Thyroid gland (tissue), 4 donors: ENCODE measurements around the gene UQCR11.

Experiments used
- POLR2A ChIP-seq, 2 donors: fragments of 450-650 bp; IDR thresholded peaks; one replicate each; pipeline ENCODE4 v1.6.1; 2017; ENCODE audit warnings: antibody characterized with exemption in 2 of 2, mild to moderate bottlenecking in 2 of 2, moderate library complexity in 1 of 2
- TF ChIP-seq, protein P1 (sequence below), 6 experiments: fragments of 200-600 bp in 3 of 6; fragments of 450-650 bp in 3 of 6; sonication (generic) in 3 of 6; IDR thresholded peaks; one replicate each; pipeline ENCODE4 v1.5.1; 2016 to 2019; ENCODE audit warnings: antibody characterized with exemption in 6 of 6, mild to moderate bottlenecking in 2 of 6, inconsistent platforms in 1 of 6, moderate library complexity in 1 of 6

DNA sequence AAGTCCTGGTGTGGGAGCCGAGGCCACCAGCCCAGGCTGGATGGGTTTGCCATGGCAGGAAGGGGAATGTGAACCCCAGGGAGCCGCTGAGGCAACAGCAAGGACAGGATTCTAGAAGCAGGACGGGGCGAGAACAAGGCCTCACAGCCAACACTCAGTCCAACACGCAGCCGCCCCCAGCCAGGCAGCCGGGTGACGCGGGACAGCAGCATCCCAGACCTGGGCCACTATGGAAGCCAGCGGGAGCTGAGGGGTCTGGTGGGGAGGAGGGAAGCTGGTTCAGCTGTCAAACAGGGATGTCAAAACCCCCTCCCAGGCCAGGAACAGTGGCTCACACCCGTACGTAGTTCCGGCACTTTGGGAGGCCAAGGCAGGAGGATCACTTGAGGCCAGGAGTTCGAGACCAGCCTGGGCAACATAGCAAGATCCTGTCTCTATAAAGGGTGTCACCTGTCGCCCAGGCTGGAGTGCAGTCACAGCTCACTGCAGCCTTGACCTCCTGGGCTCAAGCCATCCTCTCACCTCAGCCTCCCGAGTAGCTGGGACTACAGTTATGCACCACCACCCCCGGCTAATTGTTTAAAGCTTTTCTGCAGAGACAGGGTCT, 43.9 kb downstream of the UQCR11 start:
- TF ChIP-seq, protein P1, sequence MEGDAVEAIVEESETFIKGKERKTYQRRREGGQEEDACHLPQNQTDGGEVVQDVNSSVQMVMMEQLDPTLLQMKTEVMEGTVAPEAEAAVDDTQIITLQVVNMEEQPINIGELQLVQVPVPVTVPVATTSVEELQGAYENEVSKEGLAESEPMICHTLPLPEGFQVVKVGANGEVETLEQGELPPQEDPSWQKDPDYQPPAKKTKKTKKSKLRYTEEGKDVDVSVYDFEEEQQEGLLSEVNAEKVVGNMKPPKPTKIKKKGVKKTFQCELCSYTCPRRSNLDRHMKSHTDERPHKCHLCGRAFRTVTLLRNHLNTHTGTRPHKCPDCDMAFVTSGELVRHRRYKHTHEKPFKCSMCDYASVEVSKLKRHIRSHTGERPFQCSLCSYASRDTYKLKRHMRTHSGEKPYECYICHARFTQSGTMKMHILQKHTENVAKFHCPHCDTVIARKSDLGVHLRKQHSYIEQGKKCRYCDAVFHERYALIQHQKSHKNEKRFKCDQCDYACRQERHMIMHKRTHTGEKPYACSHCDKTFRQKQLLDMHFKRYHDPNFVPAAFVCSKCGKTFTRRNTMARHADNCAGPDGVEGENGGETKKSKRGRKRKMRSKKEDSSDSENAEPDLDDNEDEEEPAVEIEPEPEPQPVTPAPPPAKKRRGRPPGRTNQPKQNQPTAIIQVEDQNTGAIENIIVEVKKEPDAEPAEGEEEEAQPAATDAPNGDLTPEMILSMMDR (IDR thresholded peaks at IDR 0.05) = no peak
- no peak for TF ChIP-seq POLR2A (IDR thresholded peaks at IDR 0.05)
